CD1c-positive myeloid dendritic cell (primary cell): ENCODE results near the gene RABGGTA.
"Not testable (repeated sequence)": the region's sequence is repeated elsewhere in the genome, so short reads cannot be mapped to it uniquely, and the experiment has no call there.

Experiments
- DNase-seq: peaks from one replicate; pipeline ENCODE4 v3.0.0-alpha.2; 2016; ENCODE audit errors: extremely low spot score

The RABGGTA gene

GRCh38 chr14:24240110-24240918 is 31.1 kb downstream of the RABGGTA start:
- DNase-seq: no peak

- no peak for DNase-seq
Observed at GRCh38 chr14:24238527-24239037, 32.8 kb downstream of the RABGGTA start.

GRCh38 chr14:24238123-24238522 is 33.3 kb downstream of the RABGGTA start:
- DNase-seq: no peak

- DNase-seq: no peak
Observed at GRCh38 chr14:24237463-24237955, 33.9 kb downstream of the RABGGTA start.

- no peak for DNase-seq
Observed at GRCh38 chr14:24236689-24237462, 34.5 kb downstream of the RABGGTA start.

GRCh38 chr14:24235804-24236688 is 35.4 kb downstream of the RABGGTA start:
- DNase-seq: no peak

GRCh38 chr14:24234095-24235005 is 37.0 kb downstream of the RABGGTA start:
- DNase-seq: no peak

- no peak for DNase-seq
Observed at GRCh38 chr14:24233538-24233866, 37.9 kb downstream of the RABGGTA start.

GRCh38 chr14:24232645-24233537 is 38.5 kb downstream of the RABGGTA start, which contains the start of gene GMPR2:
TSS of gene GMPR2 (plus strand) at chr14:24232929. CDS start at chr14:24233254, 325 bp downstream.
- DNase-seq: no peak

GRCh38 chr14:24232121-24232644 is 39.2 kb downstream of the RABGGTA start, which contains the start of gene NEDD8:
TSS of gene NEDD8 (minus strand) at chr14:24232367. CDS start at chr14:24232267, 100 bp downstream.
- peak; percentile 97 for DNase-seq

- no peak for DNase-seq
Observed at GRCh38 chr14:24231263-24232120, 39.9 kb downstream of the RABGGTA start.

- no peak for DNase-seq
Observed at GRCh38 chr14:24228902-24229301, 42.5 kb downstream of the RABGGTA start.

- no peak for DNase-seq
Observed at GRCh38 chr14:24226473-24226872, 44.9 kb downstream of the RABGGTA start.

GRCh38 chr14:24224618-24225071 is 46.8 kb downstream of the RABGGTA start:
- DNase-seq: no peak

- DNase-seq: not testable (repeated sequence)
Observed at GRCh38 chr14:24222987-24223386, 48.4 kb downstream of the RABGGTA start.

GRCh38 chr14:24219521-24219920 is 51.9 kb downstream of the RABGGTA start:
- no peak for DNase-seq

GRCh38 chr14:24219080-24219479 is 52.3 kb downstream of the RABGGTA start:
- DNase-seq: no peak

- not testable (repeated sequence) for DNase-seq
Observed at GRCh38 chr14:24216876-24217275, 54.5 kb downstream of the RABGGTA start.
